Measurements from ENCODE around the gene RPUSD4.

RPUSD4 gene

GRCh38 chr11:126176853-126177470 lies 34.5 kb downstream of the RPUSD4 start:
- no peaks in the 10 kb centered on the region for H3K4me1 ChIP-seq (ENCODE audit: control insufficient read depth, insufficient read depth, low read length)
- H3K27me3 ChIP-seq (ENCODE audit: control insufficient read depth, insufficient read depth, low read length) = peaks cover 3% of the 10 kb centered on the region; the same call in 1 of the 2 replicates

GRCh38 chr11:126175393-126175792 lies 36.1 kb downstream of the RPUSD4 start:
- no peak overlapping the region for H3K9ac ChIP-seq (ENCODE audit: low read length)
- peaks cover 3% of the 10 kb centered on the region; the same call in 1 of the 2 replicates for H3K27me3 ChIP-seq (ENCODE audit: control insufficient read depth, insufficient read depth, low read length)
- H3K27ac ChIP-seq (ENCODE audit: low read depth, low read length) = no peak overlapping the region
- H3K36me3 ChIP-seq (ENCODE audit: control insufficient read depth, insufficient read depth, low read length) = no peaks in the 10 kb centered on the region
- no peak overlapping the region for H3K4me3 ChIP-seq (ENCODE audit: low read depth, low read length)
- H3K9me3 ChIP-seq (ENCODE audit: control insufficient read depth, insufficient read depth, low read depth, low read length) = no peaks in the 10 kb centered on the region
- H3K4me1 ChIP-seq (ENCODE audit: control insufficient read depth, insufficient read depth, low read length) = no peaks in the 10 kb centered on the region

More at GRCh38 chr11:126176853-126177470, 34.5 kb downstream of the RPUSD4 start:
- Histone ChIP-seq H3K36me3 (ENCODE audit: control insufficient read depth, insufficient read depth, low read length) (no peaks in the 10 kb centered on the region), H3K9me3 (ENCODE audit: control insufficient read depth, insufficient read depth, low read depth, low read length) (no peaks in the 10 kb centered on the region; the same call in 1 of the 2 replicates), H3K27ac (ENCODE audit: low read depth, low read length) (no peak overlapping the region), H3K9ac (ENCODE audit: low read length) (no peak overlapping the region), H3K4me3 (ENCODE audit: low read depth, low read length) (no peak overlapping the region)

- Histone ChIP-seq H3K27ac (ENCODE audit: low read depth, low read length) (no peak overlapping the region), H3K4me3 (ENCODE audit: low read depth, low read length) (no peak overlapping the region), H3K9me3 (ENCODE audit: control insufficient read depth, insufficient read depth, low read depth, low read length) (no peaks in the 10 kb centered on the region), H3K27me3 (ENCODE audit: control insufficient read depth, insufficient read depth, low read length) (peaks cover 3% of the 10 kb centered on the region; the same call in 1 of the 2 replicates), H3K4me1 (ENCODE audit: control insufficient read depth, insufficient read depth, low read length) (no peaks in the 10 kb centered on the region), H3K9ac (ENCODE audit: low read length) (no peak overlapping the region), H3K36me3 (ENCODE audit: control insufficient read depth, insufficient read depth, low read length) (no peaks in the 10 kb centered on the region)
Observed at GRCh38 chr11:126174816-126175215, 36.6 kb downstream of the RPUSD4 start.

- Histone ChIP-seq H3K4me3 (ENCODE audit: low read depth, low read length) (no peak overlapping the region), H3K4me1 (ENCODE audit: control insufficient read depth, insufficient read depth, low read length) (peaks cover 11% of the 10 kb centered on the region; the same call in 1 of the 2 replicates), H3K27ac (ENCODE audit: low read depth, low read length) (no peak overlapping the region), H3K9me3 (ENCODE audit: control insufficient read depth, insufficient read depth, low read depth, low read length) (no peaks in the 10 kb centered on the region), H3K36me3 (ENCODE audit: control insufficient read depth, insufficient read depth, low read length) (no peaks in the 10 kb centered on the region), H3K9ac (ENCODE audit: low read length) (no peak overlapping the region), H3K27me3 (ENCODE audit: control insufficient read depth, insufficient read depth, low read length) (peaks cover 3% of the 10 kb centered on the region; the same call in 1 of the 2 replicates)
Observed at GRCh38 chr11:126173257-126173656, 38.2 kb downstream of the RPUSD4 start.

- H3K36me3 ChIP-seq (ENCODE audit: control insufficient read depth, insufficient read depth, low read length) = no peaks in the 10 kb centered on the region
- no peak overlapping the region for H3K4me3 ChIP-seq (ENCODE audit: low read depth, low read length)
- H3K27ac ChIP-seq (ENCODE audit: low read depth, low read length) = no peak overlapping the region
- H3K4me1 ChIP-seq (ENCODE audit: control insufficient read depth, insufficient read depth, low read length) = peaks cover 11% of the 10 kb centered on the region; the same call in 1 of the 2 replicates
- H3K9ac ChIP-seq (ENCODE audit: low read length) = no peak overlapping the region
- H3K27me3 ChIP-seq (ENCODE audit: control insufficient read depth, insufficient read depth, low read length) = peaks cover 3% of the 10 kb centered on the region; the same call in 1 of the 2 replicates
- no peaks in the 10 kb centered on the region for H3K9me3 ChIP-seq (ENCODE audit: control insufficient read depth, insufficient read depth, low read depth, low read length)
Observed at GRCh38 chr11:126172596-126173038, 38.8 kb downstream of the RPUSD4 start.

GRCh38 chr11:126169291-126169690 lies 42.2 kb downstream of the RPUSD4 start:
- Histone ChIP-seq H3K9ac (ENCODE audit: low read length) (no peak overlapping the region), H3K27ac (ENCODE audit: low read depth, low read length) (no peak overlapping the region), H3K36me3 (ENCODE audit: control insufficient read depth, insufficient read depth, low read length) (no peaks in the 10 kb centered on the region), H3K27me3 (ENCODE audit: control insufficient read depth, insufficient read depth, low read length) (peaks cover 11% of the 10 kb centered on the region; the same call in 1 of the 2 replicates), H3K9me3 (ENCODE audit: control insufficient read depth, insufficient read depth, low read depth, low read length) (no peaks in the 10 kb centered on the region), H3K4me1 (ENCODE audit: control insufficient read depth, insufficient read depth, low read length) (peaks cover 28% of the 10 kb centered on the region), H3K4me3 (ENCODE audit: low read depth, low read length) (no peak overlapping the region)

- H3K4me3 ChIP-seq (ENCODE audit: low read depth, low read length) = no peak overlapping the region
Observed at GRCh38 chr11:126167488-126167887, 44.0 kb downstream of the RPUSD4 start.

GRCh38 chr11:126166413-126166812 lies 45.0 kb downstream of the RPUSD4 start:
- no peak overlapping the region for H3K4me3 ChIP-seq (ENCODE audit: low read depth, low read length)
- peaks cover 41% of the 10 kb centered on the region for H3K4me1 ChIP-seq (ENCODE audit: control insufficient read depth, insufficient read depth, low read length)
- H3K36me3 ChIP-seq (ENCODE audit: control insufficient read depth, insufficient read depth, low read length) = no peaks in the 10 kb centered on the region
- no peak overlapping the region for H3K27ac ChIP-seq (ENCODE audit: low read depth, low read length)
- no peak overlapping the region for H3K9ac ChIP-seq (ENCODE audit: low read length)
- H3K9me3 ChIP-seq (ENCODE audit: control insufficient read depth, insufficient read depth, low read depth, low read length) = no peaks in the 10 kb centered on the region
- peaks cover 16% of the 10 kb centered on the region; the same call in 1 of the 2 replicates for H3K27me3 ChIP-seq (ENCODE audit: control insufficient read depth, insufficient read depth, low read length)

More at GRCh38 chr11:126167488-126167887, 44.0 kb downstream of the RPUSD4 start:
- no peak overlapping the region for H3K9ac ChIP-seq (ENCODE audit: low read length)
- H3K27ac ChIP-seq (ENCODE audit: low read depth, low read length) = no peak overlapping the region
- H3K36me3 ChIP-seq (ENCODE audit: control insufficient read depth, insufficient read depth, low read length) = no peaks in the 10 kb centered on the region
- no peaks in the 10 kb centered on the region for H3K9me3 ChIP-seq (ENCODE audit: control insufficient read depth, insufficient read depth, low read depth, low read length)
- peaks cover 18% of the 10 kb centered on the region; the same call in 1 of the 2 replicates for H3K27me3 ChIP-seq (ENCODE audit: control insufficient read depth, insufficient read depth, low read length)
- peaks cover 41% of the 10 kb centered on the region for H3K4me1 ChIP-seq (ENCODE audit: control insufficient read depth, insufficient read depth, low read length)

- Histone ChIP-seq H3K4me3 (ENCODE audit: low read depth, low read length) (no peak overlapping the region), H3K9me3 (ENCODE audit: control insufficient read depth, insufficient read depth, low read depth, low read length) (no peaks in the 10 kb centered on the region), H3K4me1 (ENCODE audit: control insufficient read depth, insufficient read depth, low read length) (peaks cover 46% of the 10 kb centered on the region), H3K27ac (ENCODE audit: low read depth, low read length) (no peak overlapping the region), H3K36me3 (ENCODE audit: control insufficient read depth, insufficient read depth, low read length) (no peaks in the 10 kb centered on the region), H3K9ac (ENCODE audit: low read length) (no peak overlapping the region), H3K27me3 (ENCODE audit: control insufficient read depth, insufficient read depth, low read length) (peaks cover 16% of the 10 kb centered on the region; the same call in 1 of the 2 replicates)
Observed at GRCh38 chr11:126165757-126166156, 45.7 kb downstream of the RPUSD4 start.

GRCh38 chr11:126165311-126165720 lies 46.1 kb downstream of the RPUSD4 start:
- H3K27me3 ChIP-seq (ENCODE audit: control insufficient read depth, insufficient read depth, low read length) = peaks cover 16% of the 10 kb centered on the region; the same call in 1 of the 2 replicates
- H3K4me3 ChIP-seq (ENCODE audit: low read depth, low read length) = no peak overlapping the region
- H3K9ac ChIP-seq (ENCODE audit: low read length) = no peak overlapping the region
- no peak overlapping the region for H3K27ac ChIP-seq (ENCODE audit: low read depth, low read length)
- no peaks in the 10 kb centered on the region for H3K9me3 ChIP-seq (ENCODE audit: control insufficient read depth, insufficient read depth, low read depth, low read length)
- H3K36me3 ChIP-seq (ENCODE audit: control insufficient read depth, insufficient read depth, low read length) = no peaks in the 10 kb centered on the region
- H3K4me1 ChIP-seq (ENCODE audit: control insufficient read depth, insufficient read depth, low read length) = peaks cover 50% of the 10 kb centered on the region

GRCh38 chr11:126164781-126165180 lies 46.7 kb downstream of the RPUSD4 start:
- H3K27me3 ChIP-seq (ENCODE audit: control insufficient read depth, insufficient read depth, low read length) = peaks cover 16% of the 10 kb centered on the region; the same call in 1 of the 2 replicates
- no peak overlapping the region for H3K4me3 ChIP-seq (ENCODE audit: low read depth, low read length)
- H3K4me1 ChIP-seq (ENCODE audit: control insufficient read depth, insufficient read depth, low read length) = peaks cover 56% of the 10 kb centered on the region

More at GRCh38 chr11:126164781-126165180, 46.7 kb downstream of the RPUSD4 start:
- H3K36me3 ChIP-seq (ENCODE audit: control insufficient read depth, insufficient read depth, low read length) = no peaks in the 10 kb centered on the region
- H3K27ac ChIP-seq (ENCODE audit: low read depth, low read length) = no peak overlapping the region
- no peaks in the 10 kb centered on the region for H3K9me3 ChIP-seq (ENCODE audit: control insufficient read depth, insufficient read depth, low read depth, low read length)
- H3K9ac ChIP-seq (ENCODE audit: low read length) = no peak overlapping the region
